A673 (cell line): ENCODE results near the gene APBA1.

Source experiments
- EZH2 ChIP-seq: fragments of 200-600 bp; sonication (generic); IDR thresholded peaks from 2 replicates; pipeline ENCODE4 v1.6.1; 2017; ENCODE audit warnings: borderline replicate concordance, low read depth, mild to moderate bottlenecking, mixed read lengths, antibody characterized with exemption, low read length; ENCODE audit not compliant: poor library complexity, severe bottlenecking
- TF ChIP-seq, protein P1 (sequence below): fragments of 300-800, 200-600 bp; sonication (generic); conservative IDR thresholded peaks from 2 replicates; pipeline ENCODE4 v1.5.1; 2017; ENCODE audit warnings: low read depth, mild to moderate bottlenecking, antibody characterized with exemption, low read length, moderate library complexity, mixed read lengths

DNA sequence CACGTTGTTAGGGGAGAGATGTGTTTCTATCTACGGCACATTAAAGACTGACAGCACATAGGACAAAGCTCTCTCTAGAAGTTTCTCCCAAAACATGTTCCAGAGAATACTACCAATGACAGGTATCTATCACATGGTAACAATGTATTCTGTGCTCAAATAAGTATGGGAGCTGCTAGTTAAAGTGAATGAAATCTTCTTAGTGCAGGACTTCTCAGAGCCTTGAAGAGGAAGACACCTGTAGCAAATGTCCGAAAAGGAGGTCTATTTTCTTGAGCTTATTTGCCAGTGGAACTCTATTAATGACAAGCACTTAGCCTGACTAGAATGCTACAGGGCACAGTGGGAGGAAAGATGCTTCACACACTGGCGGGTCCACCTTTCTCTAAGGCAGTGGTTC lies 209.8 kb downstream of the APBA1 start:
- TF ChIP-seq, protein P1, sequence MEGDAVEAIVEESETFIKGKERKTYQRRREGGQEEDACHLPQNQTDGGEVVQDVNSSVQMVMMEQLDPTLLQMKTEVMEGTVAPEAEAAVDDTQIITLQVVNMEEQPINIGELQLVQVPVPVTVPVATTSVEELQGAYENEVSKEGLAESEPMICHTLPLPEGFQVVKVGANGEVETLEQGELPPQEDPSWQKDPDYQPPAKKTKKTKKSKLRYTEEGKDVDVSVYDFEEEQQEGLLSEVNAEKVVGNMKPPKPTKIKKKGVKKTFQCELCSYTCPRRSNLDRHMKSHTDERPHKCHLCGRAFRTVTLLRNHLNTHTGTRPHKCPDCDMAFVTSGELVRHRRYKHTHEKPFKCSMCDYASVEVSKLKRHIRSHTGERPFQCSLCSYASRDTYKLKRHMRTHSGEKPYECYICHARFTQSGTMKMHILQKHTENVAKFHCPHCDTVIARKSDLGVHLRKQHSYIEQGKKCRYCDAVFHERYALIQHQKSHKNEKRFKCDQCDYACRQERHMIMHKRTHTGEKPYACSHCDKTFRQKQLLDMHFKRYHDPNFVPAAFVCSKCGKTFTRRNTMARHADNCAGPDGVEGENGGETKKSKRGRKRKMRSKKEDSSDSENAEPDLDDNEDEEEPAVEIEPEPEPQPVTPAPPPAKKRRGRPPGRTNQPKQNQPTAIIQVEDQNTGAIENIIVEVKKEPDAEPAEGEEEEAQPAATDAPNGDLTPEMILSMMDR: no peak
- no peak for TF ChIP-seq EZH2
